Measurements from ENCODE around the gene SLC28A3.

- no peak for TF ChIP-seq GATA2 (IDR thresholded peaks at IDR 0.05; ENCODE audit: low read depth, low read length)
- no peak for TF ChIP-seq GATA3 (IDR thresholded peaks at IDR 0.05; ENCODE audit: low read depth, low read length)
Measured at GRCh38 chr9:84264307-84265029, 76.1 kb downstream of the SLC28A3 start.

All from SH-SY5Y (cell line).